ENCODE results near the gene TMEM120A.
A peak's percentile ranks its signal among the peaks of the same experiment; 100 is the strongest.

- TF ChIP-seq CTCF (IDR thresholded peaks at IDR 0.05 in 4 of 5, conservative IDR thresholded peaks at IDR 0.05 in 1 of 5) (no peak), POLR2A (IDR thresholded peaks at IDR 0.05) (peak; percentile 51 to 76)
These were observed 28.0 kb downstream of the TMEM120A start for GRCh38 chr7:75966190-75966961.

Data from gastrocnemius medialis (tissue), 4 donors.